Neural cell (in vitro differentiated cells): ENCODE data around the gene PAK5.
A peak's percentile ranks its signal among the peaks of the same experiment; 100 is the strongest.

Experiments used
- EP300 ChIP-seq: fragments of 450-650 bp; conservative IDR thresholded peaks from 2 replicates; pipeline ENCODE4 v1.6.1; 2014; ENCODE audit warnings: antibody characterized with exemption, mild to moderate bottlenecking, moderate library complexity; ENCODE audit not compliant: poor library complexity, severe bottlenecking
- EZH2 ChIP-seq: fragments of 200-600, 300-800 bp; shearing (Covaris generic), sonication (generic); IDR thresholded peaks from 2 replicates; pipeline ENCODE4 v1.6.1; 2014; ENCODE audit warnings: antibody characterized with exemption, low read length, borderline replicate concordance, mild to moderate bottlenecking; ENCODE audit not compliant: insufficient read depth, poor library complexity, severe bottlenecking
- MXI1 ChIP-seq: fragments of 450-650 bp; conservative IDR thresholded peaks from 2 replicates; pipeline ENCODE4 v1.6.1; 2014; ENCODE audit warnings: antibody characterized with exemption, mild to moderate bottlenecking; ENCODE audit not compliant: poor library complexity, severe bottlenecking
- POLR2AphosphoS5 ChIP-seq: IDR thresholded peaks from 2 replicates; pipeline ENCODE4 v1.6.1; 2012
- TF ChIP-seq, protein P1 (sequence below): fragments of 450-650 bp; IDR thresholded peaks from 2 replicates; pipeline ENCODE4 v1.5.1; 2014; ENCODE audit warnings: antibody characterized with exemption, mild to moderate bottlenecking, moderate library complexity; ENCODE audit not compliant: poor library complexity, severe bottlenecking

GRCh38 chr20:9534025-9534424 is 304.9 kb downstream of the PAK5 start:
- TF ChIP-seq, protein P1, sequence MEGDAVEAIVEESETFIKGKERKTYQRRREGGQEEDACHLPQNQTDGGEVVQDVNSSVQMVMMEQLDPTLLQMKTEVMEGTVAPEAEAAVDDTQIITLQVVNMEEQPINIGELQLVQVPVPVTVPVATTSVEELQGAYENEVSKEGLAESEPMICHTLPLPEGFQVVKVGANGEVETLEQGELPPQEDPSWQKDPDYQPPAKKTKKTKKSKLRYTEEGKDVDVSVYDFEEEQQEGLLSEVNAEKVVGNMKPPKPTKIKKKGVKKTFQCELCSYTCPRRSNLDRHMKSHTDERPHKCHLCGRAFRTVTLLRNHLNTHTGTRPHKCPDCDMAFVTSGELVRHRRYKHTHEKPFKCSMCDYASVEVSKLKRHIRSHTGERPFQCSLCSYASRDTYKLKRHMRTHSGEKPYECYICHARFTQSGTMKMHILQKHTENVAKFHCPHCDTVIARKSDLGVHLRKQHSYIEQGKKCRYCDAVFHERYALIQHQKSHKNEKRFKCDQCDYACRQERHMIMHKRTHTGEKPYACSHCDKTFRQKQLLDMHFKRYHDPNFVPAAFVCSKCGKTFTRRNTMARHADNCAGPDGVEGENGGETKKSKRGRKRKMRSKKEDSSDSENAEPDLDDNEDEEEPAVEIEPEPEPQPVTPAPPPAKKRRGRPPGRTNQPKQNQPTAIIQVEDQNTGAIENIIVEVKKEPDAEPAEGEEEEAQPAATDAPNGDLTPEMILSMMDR, result no peak
- TF ChIP-seq MXI1 (no peak), EZH2 (no peak), POLR2AphosphoS5 (peak; percentile 78), EP300 (peak; percentile 99)
